Kidney epithelial cell (primary cell): ENCODE measurements around the gene BOD1L1. TPM values are rescaled to one million over a fixed set of nuclear protein-coding genes. Genes with fewer than 3 reads are reported as not detected.

Experiments used
- DNase-seq: peaks from one replicate; pipeline ENCODE4 v3.0.0-alpha.2; 2010; ENCODE audit warnings: low read depth
- H3K27me3 ChIP-seq: 2 replicates; pipeline ENCODE4 v1.6.0; 2011; ENCODE audit warnings: low read length; ENCODE audit not compliant: control insufficient read depth, insufficient read depth
- H3K36me3 ChIP-seq: 2 replicates; pipeline ENCODE4 v1.5.1; 2011; ENCODE audit warnings: low read length; ENCODE audit not compliant: control insufficient read depth, insufficient read depth
- H3K4me3 ChIP-seq: 2 replicates; pipeline ENCODE4 v1.5.1; 2011; ENCODE audit warnings: low read depth, mild to moderate bottlenecking, control low read depth, low read length
- total RNA-seq: library from RNA; depleted of rRNA; stranded (reverse); fragments of >200 nt; gene quantifications from 2 replicates; pipeline ENCODE4 v1.2.3, GENCODE V29; 2015
- TF ChIP-seq, protein P1 (sequence below): IDR thresholded peaks from 2 replicates; pipeline ENCODE4 v1.5.1; 2011; ENCODE audit warnings: mild to moderate bottlenecking, moderate library complexity, low read length, control low read depth, inconsistent platforms; ENCODE audit not compliant: insufficient read depth, poor library complexity, severe bottlenecking

The BOD1L1 gene
- 28.7 and 35.2 TPM in 2 replicates for total RNA-seq

- TF ChIP-seq, protein P1, sequence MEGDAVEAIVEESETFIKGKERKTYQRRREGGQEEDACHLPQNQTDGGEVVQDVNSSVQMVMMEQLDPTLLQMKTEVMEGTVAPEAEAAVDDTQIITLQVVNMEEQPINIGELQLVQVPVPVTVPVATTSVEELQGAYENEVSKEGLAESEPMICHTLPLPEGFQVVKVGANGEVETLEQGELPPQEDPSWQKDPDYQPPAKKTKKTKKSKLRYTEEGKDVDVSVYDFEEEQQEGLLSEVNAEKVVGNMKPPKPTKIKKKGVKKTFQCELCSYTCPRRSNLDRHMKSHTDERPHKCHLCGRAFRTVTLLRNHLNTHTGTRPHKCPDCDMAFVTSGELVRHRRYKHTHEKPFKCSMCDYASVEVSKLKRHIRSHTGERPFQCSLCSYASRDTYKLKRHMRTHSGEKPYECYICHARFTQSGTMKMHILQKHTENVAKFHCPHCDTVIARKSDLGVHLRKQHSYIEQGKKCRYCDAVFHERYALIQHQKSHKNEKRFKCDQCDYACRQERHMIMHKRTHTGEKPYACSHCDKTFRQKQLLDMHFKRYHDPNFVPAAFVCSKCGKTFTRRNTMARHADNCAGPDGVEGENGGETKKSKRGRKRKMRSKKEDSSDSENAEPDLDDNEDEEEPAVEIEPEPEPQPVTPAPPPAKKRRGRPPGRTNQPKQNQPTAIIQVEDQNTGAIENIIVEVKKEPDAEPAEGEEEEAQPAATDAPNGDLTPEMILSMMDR = peak; percentile 67
Observed at GRCh38 chr4:13627606-13628311, at the start of gene BOD1L1. BOD1L1 (minus strand) TSS chr4:13627725; CDS start chr4:13627587, 138 bp downstream.

GRCh38 chr4:13674971-13675370 is 47.4 kb upstream of the BOD1L1 start:
- Histone ChIP-seq H3K27me3 (no peaks in the 10 kb centered on the region), H3K4me3 (no peak overlapping the region)
- TF ChIP-seq, protein P1 = no peak

More at GRCh38 chr4:13627606-13628311, at the start of gene BOD1L1:
- Histone ChIP-seq H3K36me3 (no peaks in the 10 kb centered on the region), H3K27me3 (no peaks in the 10 kb centered on the region), H3K4me3 (peak within 1 kb of the TSS; percentile 97)
- peak; percentile 67 for DNase-seq

GRCh38 chr4:13673167-13673566 is 45.6 kb upstream of the BOD1L1 start:
- Histone ChIP-seq H3K4me3 (no peak overlapping the region), H3K36me3 (no peaks in the 10 kb centered on the region), H3K27me3 (no peaks in the 10 kb centered on the region)
- DNase-seq = no peak
- TF ChIP-seq, protein P1 = no peak

More at GRCh38 chr4:13674971-13675370, 47.4 kb upstream of the BOD1L1 start:
- DNase-seq = no peak
- no peaks in the 10 kb centered on the region for H3K36me3 ChIP-seq

DNA sequence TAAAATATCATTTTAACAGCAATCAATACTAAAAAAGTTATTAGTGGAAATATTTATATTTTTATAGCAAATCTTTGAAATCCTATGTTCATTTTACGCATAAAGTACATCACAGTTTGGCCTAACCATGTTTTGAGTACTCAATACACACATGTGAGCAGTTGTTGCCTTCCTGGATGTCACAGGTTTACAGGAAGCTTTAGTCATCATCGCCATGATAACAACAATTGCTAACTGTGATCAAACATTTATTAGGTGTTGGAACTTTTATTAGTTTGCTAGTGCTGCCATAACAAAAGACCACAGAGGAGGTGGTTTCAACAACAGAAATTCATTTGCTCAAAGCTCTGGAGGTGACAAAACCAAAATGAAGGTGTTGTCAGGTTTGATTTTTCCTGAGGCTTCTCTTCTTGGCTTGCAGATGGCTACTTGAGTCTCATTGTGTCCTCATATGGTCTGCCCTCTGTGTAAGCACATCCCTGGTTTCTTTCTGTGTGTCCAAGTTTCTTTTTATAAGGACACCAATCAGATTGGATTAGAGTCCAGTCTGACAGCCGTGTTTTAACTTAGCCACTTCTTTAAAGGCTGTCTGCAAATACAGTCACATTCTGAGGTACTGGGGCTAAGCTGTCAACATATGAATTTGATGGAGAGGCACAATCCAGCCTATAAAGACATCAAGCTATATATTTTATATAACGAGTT is 43.1 kb upstream of the BOD1L1 start:
- no peaks in the 10 kb centered on the region for H3K27me3 ChIP-seq
- H3K4me3 ChIP-seq = no peak overlapping the region
- no peaks in the 10 kb centered on the region for H3K36me3 ChIP-seq
- no peak for DNase-seq
- TF ChIP-seq, protein P1 = no peak

GRCh38 chr4:13665701-13666660 is 38.5 kb upstream of the BOD1L1 start:
- TF ChIP-seq, protein P1 = no peak
- Histone ChIP-seq H3K27me3 (no peaks in the 10 kb centered on the region), H3K36me3 (no peaks in the 10 kb centered on the region), H3K4me3 (no peak overlapping the region)
- DNase-seq = no peak
